CD14-positive monocyte (primary cell): ENCODE results near the gene PHPT1. TPM values are rescaled to one million over a fixed set of nuclear protein-coding genes. Genes with fewer than 3 reads are reported as not detected.

Experiments used
- DNase-seq, 3 donors: peaks; one replicate each; pipeline ENCODE4 v3.0.0-alpha.2; 2011 to 2022
- H2AFZ ChIP-seq: 2 replicates; pipeline ENCODE4 v1.6.0; 2012; ENCODE audit warnings: mild to moderate bottlenecking, low read depth, low read length, inconsistent platforms; ENCODE audit not compliant: insufficient read depth, poor library complexity, severe bottlenecking
- H3K27ac ChIP-seq, 2 donors: 1 replicate in 1 of 2; 2 replicates in 1 of 2; pipeline ENCODE4 v1.5.1; 2012 to 2013; ENCODE audit warnings: low read length in 2 of 2, control low read depth in 1 of 2, inconsistent platforms in 1 of 2, low read depth in 1 of 2, mild to moderate bottlenecking in 1 of 2
- H3K27me3 ChIP-seq, 2 donors: one replicate each; pipeline versions ENCODE4 v1.6.0 to v1.6.1; 2011 to 2013; ENCODE audit warnings: low read length in 2 of 2; ENCODE audit not compliant: control insufficient read depth in 2 of 2, insufficient read depth in 2 of 2
- H3K36me3 ChIP-seq, 2 donors: replicated peaks in 1 of 2; 1 replicate in 1 of 2; 2 replicates in 1 of 2; pipeline versions ENCODE4 v1.5.1 to v1.6.1; 2012 to 2013; ENCODE audit warnings: low read length in 2 of 2, control low read depth in 1 of 2, inconsistent platforms in 1 of 2, mild to moderate bottlenecking in 1 of 2; ENCODE audit not compliant: insufficient read depth in 2 of 2, control insufficient read depth in 1 of 2
- H3K4me1 ChIP-seq, 2 donors: 1 replicate in 1 of 2; 2 replicates in 1 of 2; pipeline versions ENCODE4 v1.5.1 to v1.6.1; 2012 to 2013; ENCODE audit warnings: low read length in 2 of 2, control low read depth in 1 of 2, inconsistent platforms in 1 of 2, mild to moderate bottlenecking in 1 of 2, moderate library complexity in 1 of 2; ENCODE audit not compliant: insufficient read depth in 2 of 2, control insufficient read depth in 1 of 2
- H3K4me2 ChIP-seq: replicated peaks from 2 replicates; pipeline ENCODE3; 2012; ENCODE audit warnings: low read length, moderate library complexity, mild to moderate bottlenecking; ENCODE audit not compliant: poor library complexity, severe bottlenecking; ENCODE audit errors: extremely low read depth
- H3K4me3 ChIP-seq, 3 experiments: fragments of 200-600 bp in 1 of 3; sonication (generic) in 1 of 3; replicated peaks in 1 of 3; 1 replicate in 2 of 3; 2 replicates in 1 of 3; pipeline ENCODE4 v1.5.1; 2011 to 2013; ENCODE audit warnings: low read length in 3 of 3, mild to moderate bottlenecking in 3 of 3, control low read depth in 2 of 3, low read depth in 2 of 3, inconsistent platforms in 1 of 3, moderate library complexity in 1 of 3
- H3K79me2 ChIP-seq: 2 replicates; pipeline ENCODE4 v1.6.0; 2012; ENCODE audit warnings: mild to moderate bottlenecking, control low read depth, inconsistent platforms, low read length, moderate library complexity; ENCODE audit not compliant: insufficient read depth
- H3K9ac ChIP-seq: 2 replicates; pipeline ENCODE4 v1.6.0; 2017; ENCODE audit warnings: low read length, mild to moderate bottlenecking; ENCODE audit not compliant: insufficient read depth, poor library complexity, severe bottlenecking
- H3K9me3 ChIP-seq, 2 donors: replicated peaks in 1 of 2; 1 replicate in 1 of 2; 2 replicates in 1 of 2; pipeline versions ENCODE4 v1.5.1 to v1.6.1; 2012 to 2013; ENCODE audit warnings: low read length in 2 of 2, control low read depth in 1 of 2; ENCODE audit not compliant: control insufficient read depth in 1 of 2, insufficient read depth in 1 of 2
- H4K20me1 ChIP-seq: 2 replicates; pipeline ENCODE4 v1.6.0; 2012; ENCODE audit warnings: mild to moderate bottlenecking, low read length, control low read depth, moderate library complexity; ENCODE audit not compliant: insufficient read depth
- H3K27ac Mint-ChIP-seq, 7 donors: one replicate each; pipeline ENCODE4 v1.8.0; 2020; ENCODE audit warnings: mild to moderate bottlenecking in 7 of 7, mixed read lengths in 7 of 7, moderate library complexity in 6 of 7, inconsistent platforms in 2 of 7
- H3K27me3 Mint-ChIP-seq, 3 donors: one replicate each; pipeline ENCODE4 v1.8.0; 2021 to 2022; ENCODE audit warnings: low read depth in 3 of 3, mild to moderate bottlenecking in 3 of 3, mixed read lengths in 3 of 3, moderate library complexity in 3 of 3, inconsistent platforms in 1 of 3
- H3K36me3 Mint-ChIP-seq, 2 donors: one replicate each; pipeline ENCODE4 v1.8.0; 2020; ENCODE audit warnings: mixed read lengths in 2 of 2, inconsistent platforms in 1 of 2, mild to moderate bottlenecking in 1 of 2
- H3K4me1 Mint-ChIP-seq: one replicate; pipeline ENCODE4 v1.8.0; 2020; ENCODE audit warnings: mild to moderate bottlenecking, mixed read lengths
- H3K4me3 Mint-ChIP-seq, 2 donors: one replicate each; pipeline ENCODE4 v1.8.0; 2020; ENCODE audit warnings: mild to moderate bottlenecking in 2 of 2, mixed read lengths in 2 of 2, moderate library complexity in 1 of 2
- H3K9me3 Mint-ChIP-seq, 7 donors: one replicate each; pipeline ENCODE4 v1.8.0; 2020 to 2022; ENCODE audit warnings: mixed read lengths in 7 of 7, mild to moderate bottlenecking in 6 of 7, moderate library complexity in 6 of 7, inconsistent platforms in 2 of 7
- WGBS: methylation state at CpG from one replicate; pipeline ENCODE4 v1.1.5; 2013; ENCODE audit warnings: missing lambda C conversion rate; ENCODE audit not compliant: insufficient coverage; 5-methylcytosine and 5-hydroxymethylcytosine counted together
- intact Hi-C, 2 donors: fragments of 100-400 bp; cut with micrococcal nuclease; formaldehyde crosslinking; loops; one replicate each; pipeline versions ENCODE4 v1.15.0 to v1.15.1; 2023
- polyA plus RNA-seq, 3 donors: library from polyadenylated mRNA; depleted of rRNA in 1 of 3; unstranded in 2 of 3; stranded (reverse) in 1 of 3; fragments of 300-500 nt in 2 of 3; fragments of >200 nt in 1 of 3; fragmentation: Illumina TruSeq in 2 of 3; gene quantifications; 1 replicate in 2 of 3; 2 replicates in 1 of 3; pipeline ENCODE4 v1.2.3, GENCODE V29; 2012 to 2021
- TF ChIP-seq, protein P1 (sequence below): fragments of 200-600 bp; IDR thresholded peaks from one replicate; pipeline ENCODE4 v1.8.0; 2022; ENCODE audit warnings: antibody characterized with exemption, mild to moderate bottlenecking

Gene PHPT1
- polyA plus RNA-seq, 3 donors: 70.0 to 163 (median 94.3) TPM

DNA sequence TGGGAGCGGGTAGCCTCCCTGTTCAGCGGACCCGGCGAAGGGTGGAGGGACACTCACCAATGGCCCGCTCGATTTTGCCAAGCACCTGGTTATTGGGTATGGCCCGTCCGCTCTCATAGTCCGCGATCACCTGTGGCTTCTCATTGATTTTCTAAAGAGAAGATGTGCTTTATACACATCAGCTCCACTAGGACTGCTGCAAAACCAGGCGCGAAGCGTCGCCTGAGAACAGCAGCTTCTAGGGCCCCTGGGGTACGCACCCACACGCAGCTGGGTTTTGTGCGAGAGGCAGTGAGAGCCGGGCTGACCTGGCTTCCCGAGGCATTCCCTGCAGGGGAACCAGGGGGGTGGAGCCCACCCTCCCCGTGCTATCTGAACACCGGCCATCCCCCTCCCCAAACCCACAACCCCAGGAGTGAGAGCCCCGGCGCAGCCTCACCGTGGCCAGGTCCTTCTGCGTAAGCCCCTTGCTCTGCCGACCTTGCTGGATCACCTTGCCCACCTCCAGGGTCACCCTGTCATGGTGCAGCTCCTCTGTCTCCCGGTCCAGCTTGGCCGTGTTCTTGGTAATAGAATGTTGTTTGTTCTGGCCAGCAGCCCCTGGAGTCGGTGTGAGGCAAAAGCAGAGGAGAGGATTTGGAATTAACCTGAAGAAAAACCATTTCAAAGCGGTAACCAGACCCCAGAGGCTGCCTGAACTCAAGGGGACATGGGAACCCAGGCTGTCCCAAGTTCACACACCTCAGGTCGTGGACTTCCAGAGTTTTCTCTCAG, 13.8 kb downstream of the PHPT1 start:
- H3K27me3 ChIP-seq: no peaks in the 10 kb centered on the region
- Mint-ChIP-seq H3K4me1 (peaks cover 11% of the 10 kb centered on the region), H3K9me3 (no peaks in the 10 kb centered on the region), H3K36me3 (peaks cover 29 to 38% of the 10 kb centered on the region in 2 donors), H3K4me3 (no peak overlapping the region), H3K27me3 (no peaks in the 10 kb centered on the region), H3K27ac (peak overlapping the region in 1 of 7 donors; percentile 25)
- peaks cover 33 to 39% of the 10 kb centered on the region in 2 donors for H3K36me3 ChIP-seq
- no peak overlapping the region for H3K4me3 ChIP-seq
- H3K27ac ChIP-seq: peak overlapping the region in 1 of 2 donors; percentile 40
- WGBS: 98% methylated on average over 22 of the region's 31 CpGs
- TF ChIP-seq, protein P1, sequence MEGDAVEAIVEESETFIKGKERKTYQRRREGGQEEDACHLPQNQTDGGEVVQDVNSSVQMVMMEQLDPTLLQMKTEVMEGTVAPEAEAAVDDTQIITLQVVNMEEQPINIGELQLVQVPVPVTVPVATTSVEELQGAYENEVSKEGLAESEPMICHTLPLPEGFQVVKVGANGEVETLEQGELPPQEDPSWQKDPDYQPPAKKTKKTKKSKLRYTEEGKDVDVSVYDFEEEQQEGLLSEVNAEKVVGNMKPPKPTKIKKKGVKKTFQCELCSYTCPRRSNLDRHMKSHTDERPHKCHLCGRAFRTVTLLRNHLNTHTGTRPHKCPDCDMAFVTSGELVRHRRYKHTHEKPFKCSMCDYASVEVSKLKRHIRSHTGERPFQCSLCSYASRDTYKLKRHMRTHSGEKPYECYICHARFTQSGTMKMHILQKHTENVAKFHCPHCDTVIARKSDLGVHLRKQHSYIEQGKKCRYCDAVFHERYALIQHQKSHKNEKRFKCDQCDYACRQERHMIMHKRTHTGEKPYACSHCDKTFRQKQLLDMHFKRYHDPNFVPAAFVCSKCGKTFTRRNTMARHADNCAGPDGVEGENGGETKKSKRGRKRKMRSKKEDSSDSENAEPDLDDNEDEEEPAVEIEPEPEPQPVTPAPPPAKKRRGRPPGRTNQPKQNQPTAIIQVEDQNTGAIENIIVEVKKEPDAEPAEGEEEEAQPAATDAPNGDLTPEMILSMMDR: no peak
- H2AFZ ChIP-seq: no peak overlapping the region
- DNase-seq: peak in 1 of 3 donors; percentile 3
- no peak overlapping the region for H3K4me2 ChIP-seq
- intact Hi-C loops: no loop called here
- peaks cover 24% of the 10 kb centered on the region for H3K79me2 ChIP-seq
- H4K20me1 ChIP-seq: peaks cover 40% of the 10 kb centered on the region
- no peak overlapping the region for H3K9ac ChIP-seq
- H3K9me3 ChIP-seq: no peaks in the 10 kb centered on the region
- H3K4me1 ChIP-seq: peaks cover 10 to 14% of the 10 kb centered on the region in 2 donors

DNA sequence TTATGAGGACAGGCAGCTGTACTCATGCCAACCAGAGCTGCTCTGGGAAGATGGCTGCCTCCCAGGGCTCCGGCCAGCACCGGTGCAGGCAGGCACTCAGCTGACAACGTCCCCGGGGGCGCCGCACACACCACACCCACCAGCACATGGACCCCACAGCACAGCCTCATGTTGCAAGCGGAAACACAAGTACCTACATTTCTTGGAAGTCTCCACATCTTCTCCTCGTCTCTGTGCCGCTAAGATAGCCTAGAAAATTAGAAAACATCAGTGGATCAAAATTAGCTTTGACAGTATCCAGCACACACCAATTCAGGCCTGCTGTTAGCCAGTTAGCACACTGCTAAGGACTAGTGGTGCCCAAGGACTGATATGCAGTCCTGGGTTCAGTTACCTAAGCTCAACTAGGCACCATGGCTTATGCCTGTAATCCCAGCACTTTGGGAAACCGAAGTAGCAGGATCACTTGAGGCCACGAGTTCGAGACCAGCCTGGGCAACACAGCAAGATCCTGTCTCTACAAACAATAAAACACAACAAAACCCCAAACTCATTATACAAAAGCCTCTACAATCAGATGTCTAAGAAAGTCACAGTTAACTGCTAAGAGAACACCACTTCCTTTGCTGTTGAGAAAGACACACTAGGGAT, 14.5 kb downstream of the PHPT1 start:
- H3K27ac Mint-ChIP-seq: peak overlapping the region in 2 of 7 donors; percentile 52 to 60

More for the DNA sequence above, 14.5 kb downstream of the PHPT1 start:
- Histone ChIP-seq H3K4me1 (peaks cover 10 to 14% of the 10 kb centered on the region in 2 donors), H3K36me3 (peaks cover 33 to 39% of the 10 kb centered on the region in 2 donors), H3K79me2 (peaks cover 24% of the 10 kb centered on the region), H3K4me2 (no peak overlapping the region), H3K9ac (no peak overlapping the region), H3K27me3 (no peaks in the 10 kb centered on the region), H3K4me3 (no peak overlapping the region), H4K20me1 (peaks cover 35% of the 10 kb centered on the region), H3K27ac (peak overlapping the region in 1 of 2 donors; percentile 40), H3K9me3 (no peaks in the 10 kb centered on the region), H2AFZ (no peak overlapping the region)
- Mint-ChIP-seq H3K27me3 (no peaks in the 10 kb centered on the region), H3K36me3 (peaks cover 29 to 38% of the 10 kb centered on the region in 2 donors), H3K4me3 (no peak overlapping the region), H3K9me3 (no peaks in the 10 kb centered on the region), H3K4me1 (peaks cover 11% of the 10 kb centered on the region)
- intact Hi-C loops: no loop called here
- no peak for DNase-seq
- TF ChIP-seq, protein P1: no peak
- WGBS: 98% methylated on average over 9 of the region's 12 CpGs
